Measurements from ENCODE around the gene PARD3. TPM values are rescaled to one million over a fixed set of nuclear protein-coding genes. Genes with fewer than 3 reads are reported as not detected.

The PARD3 gene
- total RNA-seq, 6 experiments from 2014 or later = 19.1 to 27.8 (median 22.0) TPM

GRCh38 chr10:34346516-34347100 lies 468.5 kb downstream of the PARD3 start:
- ATAC-seq (no peak), DNase-seq (no peak)
- WGBS (ENCODE audit: insufficient coverage, low coverage, low lambda C conversion rate, missing lambda C conversion rate) = 85% methylated on average over 1 of the region's 1 CpG
- no peaks in the 10 kb centered on the region for H3K36me3 ChIP-seq
- no peaks in the 10 kb centered on the region for H3K9me3 ChIP-seq
- H3K27me3 ChIP-seq = no peaks in the 10 kb centered on the region
- H3K4me3 ChIP-seq = no peak overlapping the region
- TF ChIP-seq POLR2A (IDR thresholded peaks at IDR 0.05) (no peak), CTCF (IDR thresholded peaks at IDR 0.05) (no peak)
- H3K27ac ChIP-seq = no peak overlapping the region
- intact Hi-C loops (cut with DNase I) = no loop called here
- no peaks in the 10 kb centered on the region for H3K4me1 ChIP-seq

- intact Hi-C loops (cut with DNase I) = no loop called here
- Histone ChIP-seq H3K4me1 (no peaks in the 10 kb centered on the region), H3K27me3 (no peaks in the 10 kb centered on the region), H3K36me3 (no peaks in the 10 kb centered on the region), H3K9me3 (no peaks in the 10 kb centered on the region), H3K4me3 (no peak overlapping the region), H3K27ac (no peak overlapping the region)
- DNase-seq = no peak
- 70% methylated on average over 5 of the region's 5 CpGs for WGBS (ENCODE audit: insufficient coverage, low coverage, low lambda C conversion rate, missing lambda C conversion rate)
- TF ChIP-seq POLR2A (IDR thresholded peaks at IDR 0.05) (no peak), CTCF (IDR thresholded peaks at IDR 0.05) (no peak)
- no peak for ATAC-seq
These were observed 469.7 kb downstream of the PARD3 start for GRCh38 chr10:34345383-34345782.

DNA sequence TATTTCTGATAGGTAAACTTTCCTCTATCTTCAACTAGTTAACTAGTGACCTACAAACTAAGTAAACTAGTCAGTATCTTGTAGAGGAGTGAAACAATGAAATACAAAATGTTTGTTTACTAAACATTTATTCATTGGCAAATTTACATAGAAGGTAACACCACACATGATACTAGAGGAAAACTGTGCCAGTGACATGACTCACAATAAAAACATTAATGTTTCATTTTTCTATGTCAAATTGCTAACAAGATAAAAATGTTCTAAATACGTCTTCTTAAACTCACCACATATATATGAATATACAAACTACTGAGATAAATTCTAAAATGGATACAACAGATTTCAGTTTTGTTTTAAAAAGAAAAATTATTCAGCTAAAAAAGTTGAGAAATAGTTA lies 471.3 kb downstream of the PARD3 start:
- H3K4me1 ChIP-seq = no peaks in the 10 kb centered on the region
- H3K4me3 ChIP-seq = no peak overlapping the region
- H3K36me3 ChIP-seq = no peaks in the 10 kb centered on the region
- no peaks in the 10 kb centered on the region for H3K9me3 ChIP-seq
- intact Hi-C loops (cut with DNase I) = no loop called here
- no peak overlapping the region for H3K27ac ChIP-seq
- no peak for TF ChIP-seq CTCF (IDR thresholded peaks at IDR 0.05)
- no peak for TF ChIP-seq POLR2A (IDR thresholded peaks at IDR 0.05)
- 73% methylated on average over 1 of the region's 1 CpG for WGBS (ENCODE audit: insufficient coverage, low coverage, low lambda C conversion rate, missing lambda C conversion rate)
- H3K27me3 ChIP-seq = no peaks in the 10 kb centered on the region
- no peak for ATAC-seq
- DNase-seq = no peak

DNA sequence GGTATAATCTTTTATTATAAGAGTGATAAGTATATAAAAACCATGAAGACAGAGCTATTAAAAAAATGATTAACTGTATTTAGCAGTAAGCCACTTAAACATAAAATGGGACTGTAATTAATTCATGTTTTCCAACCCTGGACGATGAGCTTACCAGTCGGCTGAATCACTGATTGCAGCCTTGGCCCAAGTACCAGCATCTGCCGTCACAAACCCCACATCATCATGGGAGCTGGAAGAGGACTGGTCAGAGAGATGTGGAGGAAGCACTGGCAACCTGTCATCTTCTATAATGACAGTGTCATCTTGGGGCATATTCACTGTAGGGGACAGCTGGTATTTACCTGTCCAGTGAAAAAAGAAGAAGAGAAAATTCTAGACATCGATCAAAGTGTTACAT lies 473.6 kb downstream of the PARD3 start:
- no peaks in the 10 kb centered on the region for H3K36me3 ChIP-seq
- no peak for DNase-seq
- WGBS (ENCODE audit: insufficient coverage, low coverage, low lambda C conversion rate, missing lambda C conversion rate) = 71% methylated on average over 4 of the region's 4 CpGs
- H3K9me3 ChIP-seq = no peaks in the 10 kb centered on the region
- no peak overlapping the region for H3K4me3 ChIP-seq
- intact Hi-C loops (cut with DNase I) = no loop called here
- no peak overlapping the region for H3K27ac ChIP-seq
- no peaks in the 10 kb centered on the region for H3K4me1 ChIP-seq
- no peak for TF ChIP-seq POLR2A (IDR thresholded peaks at IDR 0.05)
- no peaks in the 10 kb centered on the region for H3K27me3 ChIP-seq
- ATAC-seq = peak in 1 of 4 donors; percentile 30

GRCh38 chr10:34340934-34341333 lies 474.2 kb downstream of the PARD3 start:
- no peak for TF ChIP-seq CTCF (IDR thresholded peaks at IDR 0.05)
- no peak for TF ChIP-seq POLR2A (IDR thresholded peaks at IDR 0.05)
- Histone ChIP-seq H3K4me1 (no peaks in the 10 kb centered on the region), H3K4me3 (no peak overlapping the region), H3K27ac (no peak overlapping the region), H3K27me3 (no peaks in the 10 kb centered on the region), H3K36me3 (no peaks in the 10 kb centered on the region), H3K9me3 (no peaks in the 10 kb centered on the region)
- DNase-seq (no peak), ATAC-seq (no peak)
- WGBS (ENCODE audit: insufficient coverage, low coverage, low lambda C conversion rate, missing lambda C conversion rate) = 70% methylated on average over 1 of the region's 1 CpG
- intact Hi-C loops (cut with DNase I) = no loop called here
